ENCODE data around the gene KCNK7.

Gene KCNK7

GRCh38 chr11:65606876-65607613 lies 11.4 kb upstream of the KCNK7 start:
- Mint-ChIP-seq H3K9me3 (no peaks in the 10 kb centered on the region), H3K27ac (no peak overlapping the region), H3K4me1 (peaks cover 36% of the 10 kb centered on the region), H3K36me3 (ENCODE audit: low read depth) (peaks cover 44% of the 10 kb centered on the region), H3K27me3 (ENCODE audit: low read depth, poor library complexity) (peaks cover 9% of the 10 kb centered on the region), H3K4me3 (peak overlapping the region; percentile 55)
- DNase-seq, result peak; percentile 96
- no peak for TF ChIP-seq CTCF (IDR thresholded peaks at IDR 0.05)

GRCh38 chr11:65604258-65604657 lies 8.7 kb upstream of the KCNK7 start:
- Mint-ChIP-seq H3K27me3 (ENCODE audit: low read depth, poor library complexity) (no peaks in the 10 kb centered on the region), H3K27ac (no peak overlapping the region), H3K4me3 (no peak overlapping the region), H3K9me3 (no peaks in the 10 kb centered on the region), H3K4me1 (peaks cover 12% of the 10 kb centered on the region), H3K36me3 (ENCODE audit: low read depth) (peaks cover 38% of the 10 kb centered on the region)
- DNase-seq, result no peak
- TF ChIP-seq CTCF (IDR thresholded peaks at IDR 0.05), result no peak

GRCh38 chr11:65599955-65600246 lies 4.3 kb upstream of the KCNK7 start:
- no peak for TF ChIP-seq CTCF (IDR thresholded peaks at IDR 0.05)
- no peaks in the 10 kb centered on the region for H3K9me3 Mint-ChIP-seq
- H3K4me3 Mint-ChIP-seq, result no peak overlapping the region
- H3K27ac Mint-ChIP-seq, result no peak overlapping the region
- DNase-seq, result no peak
- H3K27me3 Mint-ChIP-seq (ENCODE audit: low read depth, poor library complexity), result peaks cover 3% of the 10 kb centered on the region
- peaks cover 3% of the 10 kb centered on the region for H3K4me1 Mint-ChIP-seq
- peaks cover 36% of the 10 kb centered on the region for H3K36me3 Mint-ChIP-seq (ENCODE audit: low read depth)

GRCh38 chr11:65599216-65599954 lies 3.8 kb upstream of the KCNK7 start:
- Mint-ChIP-seq H3K27ac (peak overlapping the region; percentile 92), H3K4me3 (no peak overlapping the region), H3K36me3 (ENCODE audit: low read depth) (peaks cover 33% of the 10 kb centered on the region), H3K27me3 (ENCODE audit: low read depth, poor library complexity) (peaks cover 4% of the 10 kb centered on the region), H3K4me1 (peaks cover 4% of the 10 kb centered on the region), H3K9me3 (no peaks in the 10 kb centered on the region)
- no peak for TF ChIP-seq CTCF (IDR thresholded peaks at IDR 0.05)
- DNase-seq, result no peak

GRCh38 chr11:65598258-65598699 lies 2.7 kb upstream of the KCNK7 start:
- H3K9me3 Mint-ChIP-seq, result no peaks in the 10 kb centered on the region

More at GRCh38 chr11:65598258-65598699, 2.7 kb upstream of the KCNK7 start:
- H3K27me3 Mint-ChIP-seq (ENCODE audit: low read depth, poor library complexity), result peaks cover 15% of the 10 kb centered on the region
- H3K4me3 Mint-ChIP-seq, result no peak overlapping the region
- H3K27ac Mint-ChIP-seq, result no peak overlapping the region
- peaks cover 23% of the 10 kb centered on the region for H3K36me3 Mint-ChIP-seq (ENCODE audit: low read depth)
- H3K4me1 Mint-ChIP-seq, result peaks cover 14% of the 10 kb centered on the region
- DNase-seq, result no peak
- TF ChIP-seq CTCF (IDR thresholded peaks at IDR 0.05), result no peak

All from nephron progenitor cell (in vitro differentiated cells).